GM21360 (cell line): ENCODE data around the gene VCL.
A peak's percentile ranks its signal among the peaks of the same experiment; 100 is the strongest.
"Not testable (repeated sequence)": the region's sequence is repeated elsewhere in the genome, so short reads cannot be mapped to it uniquely, and the experiment has no call there.

ENCODE experiments used
- ATAC-seq: cut with Tn5 transposase; IDR thresholded peaks from one replicate; pipeline ENCODE4 v1.9.1; 2021; ENCODE audit warnings: mild to moderate bottlenecking, moderate library complexity; ENCODE audit not compliant: unreplicated experiment

The VCL gene

DNA sequence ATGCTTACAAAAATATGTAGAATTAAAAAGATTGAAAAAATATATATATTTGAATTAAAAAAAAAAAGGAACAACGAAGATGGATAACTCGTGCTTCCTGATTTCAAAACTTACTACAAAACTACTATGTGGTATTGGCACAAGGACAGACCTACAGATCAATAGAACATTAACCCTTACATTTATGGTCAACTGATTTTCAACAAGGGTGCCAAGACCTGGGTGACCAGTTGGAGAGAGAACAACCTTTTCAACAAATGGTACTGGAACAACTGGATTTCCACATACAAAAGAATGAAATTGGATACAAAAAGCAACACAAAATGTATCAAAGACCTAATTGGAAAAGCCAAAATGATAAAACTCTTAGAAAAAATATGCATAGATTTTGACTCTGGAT is 142.6 kb downstream of the VCL start:
- no peak for ATAC-seq

DNA sequence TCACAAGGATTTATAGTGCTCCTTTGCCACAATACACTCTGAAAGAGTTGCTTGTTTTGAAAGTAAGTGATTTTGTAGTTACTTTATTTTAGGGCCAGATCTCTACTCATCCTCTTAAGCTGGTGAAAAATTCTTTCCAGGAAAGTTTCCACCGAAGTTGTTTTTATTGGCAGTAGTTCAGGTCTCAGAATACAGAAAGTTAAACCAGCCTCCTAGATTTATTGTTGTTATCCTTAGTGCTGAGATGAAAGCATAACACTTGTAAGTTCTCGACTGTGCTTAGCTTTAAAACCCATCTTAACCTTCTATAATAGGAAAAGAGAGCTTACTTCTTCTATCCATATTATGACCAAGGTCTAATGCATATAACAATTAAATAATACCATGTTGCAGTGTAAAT is 147.2 kb downstream of the VCL start:
- ATAC-seq: no peak

DNA sequence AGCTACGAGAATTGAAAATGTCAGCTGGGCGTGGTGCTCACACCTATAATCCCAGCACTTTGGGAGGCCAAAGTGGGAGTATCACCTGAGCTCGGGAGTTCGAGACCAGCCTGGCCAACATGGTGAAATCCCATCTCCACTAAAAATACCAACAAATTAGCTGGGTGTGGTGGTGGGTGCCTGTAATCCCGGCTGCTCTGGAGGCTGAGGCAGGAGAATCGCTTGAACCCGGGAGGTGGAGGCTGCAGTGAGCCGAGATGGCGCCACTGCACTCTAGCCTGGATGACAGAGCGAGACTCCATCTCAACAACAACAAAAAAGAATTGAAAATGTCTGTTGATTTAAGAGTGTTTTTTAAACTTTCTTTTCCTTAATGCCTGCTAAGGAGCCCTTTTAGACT is 149.1 kb downstream of the VCL start:
- not testable (repeated sequence) for ATAC-seq

DNA sequence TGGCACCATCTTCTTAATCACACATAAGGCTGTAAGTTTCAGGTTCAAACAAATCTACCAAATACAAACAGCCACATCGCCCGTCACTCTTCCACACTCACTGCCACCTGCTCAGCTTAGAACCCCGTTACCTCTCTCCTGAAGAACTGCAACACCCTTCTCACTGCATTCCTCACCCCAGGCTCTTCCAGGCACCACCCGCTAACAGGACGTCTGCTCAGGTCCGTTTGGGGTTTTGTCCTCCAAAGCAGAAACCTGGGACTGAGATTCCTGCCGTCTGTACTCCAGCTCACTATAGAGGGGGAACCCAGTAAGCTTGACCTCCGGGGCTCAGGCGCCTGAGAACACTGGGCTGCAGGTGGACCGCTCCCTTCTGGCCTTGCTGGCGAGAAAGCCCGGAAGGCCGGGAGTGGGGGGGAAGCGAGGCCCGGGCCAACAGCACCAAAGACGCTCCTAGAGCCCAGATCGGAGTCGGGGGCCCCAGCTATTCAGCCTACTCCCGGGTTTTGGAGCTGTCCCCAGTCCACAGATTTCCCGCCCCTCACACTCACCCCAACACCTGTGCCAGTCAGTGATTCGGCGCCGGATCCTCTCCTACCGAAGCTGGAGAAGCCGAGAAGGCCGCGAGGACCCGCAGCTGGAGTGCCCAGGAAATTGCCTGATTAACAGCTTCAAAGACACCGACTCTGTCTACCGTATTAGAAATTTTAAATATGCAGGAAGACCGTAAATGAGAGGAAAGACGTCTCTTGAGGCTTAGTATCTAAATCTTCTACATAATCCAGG is 152.5 kb downstream of the VCL start, which contains the start of gene AP3M1:
Gene AP3M1 (minus strand): TSS at position 625 of the 786 bp plus-strand sequence. CDS start 12,449 bp downstream, outside the sequence.
- peak; percentile 30 for ATAC-seq

DNA sequence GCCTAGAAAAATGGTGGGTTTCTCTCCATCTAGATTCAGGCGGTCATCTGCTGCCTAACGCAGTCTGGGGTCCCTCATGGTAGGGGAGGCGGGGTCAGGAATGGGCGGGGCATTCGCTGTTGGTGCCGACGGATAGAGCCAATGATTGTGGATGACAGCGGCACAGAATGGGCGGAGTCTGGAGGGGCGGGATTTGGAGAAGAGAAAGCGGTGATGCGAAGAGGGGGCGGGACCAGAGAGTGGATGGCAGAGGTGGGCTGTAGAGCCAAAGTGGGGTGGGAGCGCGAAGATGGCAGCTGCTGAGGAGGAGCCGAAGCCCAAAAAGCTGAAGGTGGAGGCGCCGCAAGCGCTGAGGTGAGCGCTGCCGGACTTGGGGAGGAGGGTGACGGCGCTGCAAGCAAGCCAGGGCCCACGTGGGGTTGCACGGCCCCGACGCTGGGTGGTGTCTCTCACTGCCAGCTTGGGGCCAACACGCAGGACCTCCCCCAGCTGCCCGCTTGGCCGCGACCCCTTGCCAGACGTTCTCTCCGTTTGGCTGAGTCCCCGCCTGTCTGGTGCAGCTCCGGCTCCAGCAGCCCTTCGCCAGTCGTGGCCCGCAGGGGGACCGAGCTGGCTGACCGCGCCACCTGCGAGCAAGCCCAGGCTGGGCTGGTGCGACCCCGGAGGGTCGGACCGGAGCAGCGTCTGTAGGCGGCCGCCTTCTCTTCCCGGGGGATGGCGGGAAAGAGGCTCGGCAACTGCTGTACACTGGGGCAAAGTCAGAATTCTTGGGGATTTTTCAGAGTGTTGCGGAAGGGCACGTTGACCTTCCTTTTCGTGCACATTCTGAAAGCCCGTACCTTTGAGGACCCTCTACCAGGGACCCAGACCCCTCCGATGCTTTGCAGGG is 153.3 kb downstream of the VCL start, which contains the start of gene ADK:
Gene ADK (plus strand): TSS at position 232 of the 889 bp plus-strand sequence. CDS start 58 bp downstream, at position 290.
- ATAC-seq: peak; percentile 84

DNA sequence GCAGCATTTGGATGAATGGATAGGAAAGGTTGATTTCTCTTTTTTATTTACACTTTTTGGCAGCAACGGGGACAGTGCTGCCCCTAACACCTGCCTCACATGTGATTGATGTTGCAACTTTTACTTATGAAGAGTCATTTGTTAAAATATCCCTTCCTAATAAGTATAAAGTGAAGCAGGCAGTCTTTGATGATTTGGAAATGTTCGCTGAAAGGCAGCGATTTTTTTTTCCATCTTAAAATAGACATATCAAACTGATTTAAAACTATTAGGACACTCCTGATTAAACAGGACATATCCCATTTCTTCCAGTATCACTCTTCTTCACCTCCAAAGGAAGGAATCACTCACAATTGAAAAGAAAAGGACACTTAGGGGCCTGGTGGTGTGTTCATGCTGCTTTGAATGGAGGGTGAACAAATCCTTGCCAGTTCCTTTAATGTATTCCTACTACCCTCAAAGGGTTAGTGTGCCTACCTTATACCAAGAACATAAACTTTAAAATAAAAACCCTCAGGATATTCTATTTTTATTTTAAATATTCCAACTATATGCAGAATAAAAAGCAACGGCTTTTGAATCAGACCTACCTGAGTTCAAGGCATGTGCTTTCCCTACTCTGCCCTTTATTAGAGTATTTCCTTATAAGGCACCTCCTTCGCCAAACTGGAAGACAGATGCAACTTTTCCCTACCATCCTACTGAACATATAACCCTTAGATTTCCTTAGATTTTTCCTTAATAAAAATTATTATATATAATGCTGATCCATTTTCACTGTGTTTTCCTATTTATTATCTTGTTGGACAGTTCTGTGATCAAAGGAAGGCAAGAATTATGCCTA is 154.2 kb downstream of the VCL start:
- ATAC-seq: no peak

DNA sequence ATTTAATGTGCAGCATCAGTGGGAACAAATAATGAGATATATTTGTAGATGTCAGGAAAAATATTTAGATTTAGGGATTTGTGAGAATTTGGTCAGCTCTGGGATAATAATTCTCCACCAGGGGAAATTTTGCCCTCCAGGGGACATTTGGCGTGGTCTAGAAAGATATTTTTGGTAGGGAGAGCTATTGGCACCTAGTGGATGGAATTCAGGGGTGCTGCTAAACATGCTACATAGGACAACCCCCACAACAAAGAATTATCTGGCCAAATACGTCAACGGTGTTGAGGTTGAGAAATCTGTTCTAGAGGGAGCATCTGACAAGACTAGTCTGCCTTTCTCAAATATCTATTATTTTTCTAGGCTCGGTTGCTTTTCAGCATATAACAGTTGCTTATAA is 155.2 kb downstream of the VCL start:
- no peak for ATAC-seq

DNA sequence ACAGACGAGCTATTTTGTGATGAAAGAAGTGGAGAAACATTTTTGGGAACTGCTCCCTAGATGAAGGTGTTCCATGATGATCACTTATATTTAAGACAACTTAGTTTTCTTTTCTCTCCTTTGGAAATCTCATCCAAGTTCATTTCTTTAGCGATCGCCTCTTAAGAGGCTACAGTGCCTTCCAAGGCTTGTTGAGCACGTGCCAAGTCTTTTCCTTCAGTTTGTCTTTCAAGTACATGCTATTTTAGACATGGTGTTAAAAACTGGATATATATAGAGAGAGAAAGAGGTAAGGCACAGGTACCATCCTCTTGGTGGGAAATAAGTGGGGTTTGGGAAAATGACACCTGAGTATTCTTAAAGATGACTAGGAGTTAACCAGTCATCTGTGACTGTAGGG is 155.8 kb downstream of the VCL start:
- ATAC-seq: no peak

DNA sequence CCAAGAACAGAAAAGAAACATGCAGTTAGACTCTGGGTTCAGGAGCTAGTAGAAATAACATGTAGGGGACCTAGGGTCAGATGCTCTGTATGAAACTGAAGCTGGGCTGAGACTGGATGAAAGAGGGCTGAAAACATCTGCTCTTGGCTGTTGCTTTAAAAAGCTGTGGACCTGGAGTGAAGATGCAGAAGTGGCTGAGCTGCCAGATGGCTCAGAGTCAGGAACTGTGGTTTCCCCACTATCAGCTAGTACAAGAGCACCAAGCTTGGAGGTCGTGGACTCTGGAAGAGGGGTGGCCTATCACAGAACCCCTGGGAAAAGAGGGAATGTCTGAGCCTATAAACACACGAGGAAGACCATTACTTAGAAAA is 159.0 kb downstream of the VCL start:
- ATAC-seq: peak; percentile 51

DNA sequence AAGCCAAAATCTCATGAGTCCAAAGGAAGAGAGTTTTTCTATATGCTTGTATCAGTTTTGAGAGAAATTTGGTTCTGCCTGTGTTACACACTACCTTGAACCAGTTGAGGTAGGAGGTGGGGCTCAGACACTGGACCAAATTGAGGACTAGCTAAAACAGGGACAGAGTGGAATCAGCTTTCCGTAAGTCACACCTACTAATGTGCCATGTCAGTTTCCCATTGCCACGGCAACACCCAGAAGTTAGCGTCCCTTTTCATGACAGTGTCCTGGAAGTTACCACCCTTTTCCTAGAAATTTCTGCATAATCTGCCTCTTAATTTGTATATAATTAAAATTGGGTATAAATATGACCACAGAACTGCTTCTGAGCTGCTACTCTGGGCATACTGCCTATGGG is 162.1 kb downstream of the VCL start:
- no peak for ATAC-seq

DNA sequence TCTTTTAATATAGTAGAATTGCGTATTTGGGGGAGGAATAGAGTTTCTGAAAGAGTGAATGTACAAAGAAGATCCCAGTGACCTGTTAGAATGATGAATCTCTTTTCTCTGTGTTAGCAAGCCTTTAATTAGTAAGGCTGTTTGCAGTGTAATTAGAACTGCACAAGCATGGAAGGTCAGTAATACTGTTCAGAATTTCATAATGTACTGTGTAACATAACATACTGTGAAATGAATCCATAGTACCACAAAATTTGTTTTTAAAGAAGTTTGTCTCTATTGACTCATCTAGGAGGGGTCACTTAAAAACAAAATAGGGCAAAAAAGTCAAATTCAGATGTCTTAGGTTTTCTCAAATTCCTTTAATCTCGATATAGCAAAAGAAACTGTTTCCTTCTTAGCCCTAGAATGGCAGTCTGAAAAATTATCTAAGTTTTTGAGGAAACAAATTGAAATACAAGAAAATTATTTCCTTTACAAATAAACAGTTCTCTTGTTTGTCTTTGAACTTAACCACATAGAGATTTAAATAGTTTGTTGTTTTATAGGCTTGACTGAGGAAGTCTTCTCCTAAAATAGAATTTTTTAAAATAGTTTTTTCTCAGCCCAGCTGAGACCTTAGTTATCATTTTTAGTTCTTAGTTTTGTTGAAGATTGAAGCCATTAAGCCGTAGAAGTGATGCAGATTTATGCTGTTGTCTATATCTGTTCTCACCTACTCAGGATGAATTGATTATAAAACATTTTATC is 165.6 kb downstream of the VCL start:
- ATAC-seq: no peak

DNA sequence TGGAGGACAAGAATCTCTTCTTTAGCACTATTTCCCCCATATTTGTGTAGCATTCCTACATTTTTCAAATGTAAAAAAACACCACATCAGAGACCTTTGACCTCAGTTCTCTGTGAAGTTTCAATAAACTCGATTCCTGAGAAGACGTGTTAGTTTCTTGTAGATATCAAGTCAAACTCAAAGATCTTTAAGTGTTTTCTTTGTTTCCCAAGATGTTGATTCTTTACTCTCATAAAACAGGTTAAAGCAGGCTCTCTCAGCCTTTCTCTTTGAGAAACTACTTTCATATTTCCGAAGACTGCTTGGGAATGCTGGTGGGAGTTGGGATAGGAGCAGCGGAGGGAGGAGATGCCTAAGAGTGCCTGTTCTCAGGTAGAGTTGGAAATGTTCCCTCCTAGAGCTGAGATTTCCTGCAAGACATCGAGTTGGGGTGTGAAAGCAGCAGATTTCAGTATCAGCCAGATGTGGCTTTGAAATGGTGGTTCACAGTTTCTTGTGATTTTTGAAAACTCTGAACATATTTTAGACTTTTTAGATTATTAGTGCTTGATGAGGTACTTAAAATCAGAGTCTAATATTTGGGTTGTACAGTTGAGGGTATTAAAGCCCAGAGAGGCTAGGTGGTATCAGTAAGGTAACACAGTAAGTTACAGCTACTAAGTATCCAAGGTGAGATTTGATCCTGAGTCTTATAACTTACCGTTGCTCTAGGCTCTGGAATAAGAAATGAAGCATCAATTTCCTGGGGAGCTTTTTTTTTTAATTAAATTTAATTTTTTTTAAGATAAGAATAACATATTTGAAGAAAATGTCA is 167.0 kb downstream of the VCL start:
- no peak for ATAC-seq

DNA sequence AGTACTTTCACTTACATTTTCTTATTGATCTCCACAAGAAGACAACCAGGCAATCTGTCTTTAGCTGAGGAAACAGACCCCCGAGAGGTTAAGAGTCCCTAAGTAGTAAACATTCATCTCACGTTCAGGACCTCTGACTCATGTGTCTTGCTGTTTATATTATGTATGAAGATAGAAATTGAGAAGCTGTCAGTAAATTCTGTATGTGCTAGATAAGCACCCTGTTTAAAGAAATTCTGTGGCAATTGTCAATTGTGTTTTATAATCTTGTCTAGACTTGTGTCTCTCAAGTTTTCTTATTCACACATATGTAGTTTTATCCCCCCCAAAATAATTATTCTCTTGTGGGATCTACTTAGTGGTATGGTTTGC is 167.6 kb downstream of the VCL start:
- no peak for ATAC-seq

DNA sequence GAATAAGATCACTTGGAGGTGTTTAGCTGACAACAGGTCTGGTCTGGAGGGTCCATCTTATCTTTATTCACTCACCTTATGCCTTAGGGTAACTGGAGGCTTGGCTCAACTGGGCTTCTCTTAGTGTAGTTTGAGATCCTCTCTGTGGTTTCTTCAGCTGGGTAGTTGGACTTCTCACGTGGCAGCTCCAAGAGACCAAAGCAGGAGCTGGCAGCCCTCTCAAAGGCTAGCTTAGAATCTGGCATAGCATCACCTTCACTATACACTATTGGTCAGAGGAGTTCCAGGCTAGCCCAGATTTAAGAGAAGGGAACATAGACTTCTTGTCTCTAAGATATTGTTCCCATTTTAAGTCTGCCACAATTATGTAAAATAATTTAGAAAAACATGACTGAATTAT is 169.5 kb downstream of the VCL start:
- no peak for ATAC-seq
